Spleen (tissue), 11 donors: ENCODE data around the gene HPSE2. TPM values are rescaled to one million over a fixed set of nuclear protein-coding genes. Genes with fewer than 3 reads are reported as not detected.

Source experiments
- DNase-seq: peaks from one replicate; pipeline ENCODE4 v3.0.0-alpha.2; 2020
- H3K27ac ChIP-seq, 8 donors: fragments of 200-600 bp; sonication (generic) in 7 of 8; 1 replicate in 4 of 8; 2 replicates in 4 of 8; pipeline versions ENCODE4 v1.5.0 to v1.8.0; 2016 to 2021; ENCODE audit warnings: inconsistent platforms in 4 of 8, mild to moderate bottlenecking in 4 of 8, moderate library complexity in 1 of 8
- H3K27me3 ChIP-seq, 7 donors: fragments of 200-600 bp; sonication (generic) in 6 of 7; replicated peaks in 1 of 7; 1 replicate in 4 of 7; 2 replicates in 3 of 7; pipeline versions ENCODE4 v1.5.0 to v1.8.0; 2016 to 2021; ENCODE audit warnings: inconsistent platforms in 3 of 7, mild to moderate bottlenecking in 1 of 7
- H3K36me3 ChIP-seq, 6 donors: fragments of 200-600 bp; sonication (generic) in 5 of 6; 1 replicate in 4 of 6; 2 replicates in 2 of 6; pipeline versions ENCODE4 v1.5.0 to v1.8.0; 2016 to 2021; ENCODE audit warnings: inconsistent platforms in 2 of 6
- H3K4me1 ChIP-seq, 6 donors: fragments of 200-600 bp; sonication (generic) in 5 of 6; 1 replicate in 3 of 6; 2 replicates in 3 of 6; pipeline versions ENCODE4 v1.5.0 to v1.8.0; 2016 to 2021; ENCODE audit warnings: inconsistent platforms in 3 of 6
- H3K4me3 ChIP-seq, 8 donors: fragments of 200-600 bp; sonication (generic) in 7 of 8; 1 replicate in 4 of 8; 2 replicates in 4 of 8; pipeline versions ENCODE4 v1.5.0 to v1.8.0; 2016 to 2021; ENCODE audit warnings: inconsistent platforms in 4 of 8, mild to moderate bottlenecking in 4 of 8, moderate library complexity in 2 of 8
- H3K9me3 ChIP-seq, 8 donors: fragments of 200-600 bp; sonication (generic) in 7 of 8; 1 replicate in 4 of 8; 2 replicates in 4 of 8; pipeline versions ENCODE4 v1.5.0 to v1.8.0; 2016 to 2021; ENCODE audit warnings: inconsistent platforms in 4 of 8
- CTCF ChIP-seq, 11 experiments: fragments of 200-600 bp in 7 of 11; fragments of 450-650 bp in 4 of 11; sonication (generic) in 4 of 11; IDR thresholded peaks in 8 of 11; conservative IDR thresholded peaks in 3 of 11; 1 replicate in 7 of 11; 2 replicates in 4 of 11; pipeline versions ENCODE4 v1.4.0 to v1.8.0; 2016 to 2021; ENCODE audit warnings: antibody characterized with exemption in 11 of 11, inconsistent platforms in 4 of 11, mild to moderate bottlenecking in 1 of 11
- POLR2A ChIP-seq, 3 donors: fragments of 450-650 bp; IDR thresholded peaks; one replicate each; pipeline ENCODE4 v1.5.1; 2017; ENCODE audit warnings: antibody characterized with exemption in 3 of 3, mild to moderate bottlenecking in 1 of 3
- POLR2AphosphoS5 ChIP-seq, 3 donors: sonication (generic); formaldehyde crosslinking; IDR thresholded peaks; one replicate each; pipeline ENCODE4 v1.5.1; 2017; ENCODE audit warnings: antibody characterized with exemption in 3 of 3
- WGBS, 5 donors: extraction: QIAGEN DNeasy Blood & Tissue Kit in 3 of 5; methylation state at CpG; one replicate each; pipeline versions ENCODE4 v1.1.5 to v1.1.7; 2013 to 2018; 5-methylcytosine and 5-hydroxymethylcytosine counted together
- intact Hi-C: fragments of 100-400 bp; cut with DNase I; formaldehyde crosslinking; loops from one replicate; pipeline ENCODE4 v1.15.0; 2023; ENCODE audit warnings: low total_unique reads
- polyA plus RNA-seq, 3 donors: library from polyadenylated mRNA; stranded (reverse); fragments of 200-250 nt; gene quantifications; one replicate each; pipeline ENCODE4 v1.2.1, GENCODE V29; 2013
- total RNA-seq, 7 donors: library from RNA; depleted of rRNA in 3 of 7; stranded (reverse); fragments of >200 nt in 3 of 7; fragmentation: NEBNext Ultra II Directional in 4 of 7; extraction: Animal tissue kit (Norgen Biotek cat#: 25700) in 4 of 7; gene quantifications; one replicate each; pipeline versions ENCODE4 v1.1.0 to v1.2.1, GENCODE V29; 2016 to 2021
- donor health status: healthy with polysubstance abuse.
- donor health status: DM: no; HTN: no; CAD: no; lungs with moderate emphysema.
- donor health status: DM: no; HTN: no; CAD: no.
- donor health status: Bipolar disorder and iron deficiency.
- donor health status: healthy.
- donor health status: DM: no; HTN: no; CAD: no.
- donor health status: DM: yes; HTN: yes; CAD: no.

HPSE2 gene
- total and polyA plus RNA-seq, 10 donors = 0.02 to 0.64 (median 0.03) TPM; not detected in 5

- H3K9me3 ChIP-seq = peaks cover 0 to 23% (median 18%) of the 10 kb centered on the region in 8 donors
- H3K27me3 ChIP-seq = peaks cover 0 to 13% (median 0%) of the 10 kb centered on the region in 7 donors
- no peak overlapping the region for H3K4me3 ChIP-seq
- 75 to 96% (median 80%) methylated on average over 1 of the region's 1 CpG for WGBS, 5 donors
- TF ChIP-seq CTCF (IDR thresholded peaks at IDR 0.05 in 8 of 11, conservative IDR thresholded peaks at IDR 0.05 in 3 of 11) (no peak), POLR2AphosphoS5 (IDR thresholded peaks at IDR 0.05) (no peak)
- no peak for DNase-seq
- H3K4me1 ChIP-seq = no peaks in the 10 kb centered on the region
- intact Hi-C loops = loop anchor here (5.0 kb wide), 1 partner anchor 200 kb away; no protein-coding TSS in a partner anchor
- no peak overlapping the region for H3K27ac ChIP-seq
- no peaks in the 10 kb centered on the region for H3K36me3 ChIP-seq
Measured at GRCh38 chr10:98667081-98667480, 568.6 kb downstream of the HPSE2 start.

DNA sequence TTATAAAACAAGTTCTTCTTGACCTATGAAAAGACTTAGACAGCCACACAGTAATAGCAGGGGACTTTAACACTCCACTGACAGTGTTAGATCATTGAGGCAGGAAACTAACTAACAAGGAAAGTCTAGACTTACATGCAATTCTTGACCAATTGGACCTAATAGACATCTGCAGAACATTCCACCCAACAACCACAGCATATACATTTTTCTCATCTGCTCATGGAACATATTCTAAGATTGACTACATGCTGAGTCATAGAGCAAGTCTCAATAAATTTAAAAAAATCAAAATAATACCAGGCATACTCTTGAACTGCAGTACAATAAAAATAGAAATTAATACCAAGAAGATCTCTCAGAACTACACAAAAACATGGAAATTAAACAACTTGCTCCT is 569.4 kb downstream of the HPSE2 start:
- intact Hi-C loops = loop anchor here (5.0 kb wide), 1 partner anchor 199 kb away; no protein-coding TSS in a partner anchor
- TF ChIP-seq POLR2A (IDR thresholded peaks at IDR 0.05) (no peak), CTCF (IDR thresholded peaks at IDR 0.05 in 8 of 11, conservative IDR thresholded peaks at IDR 0.05 in 3 of 11) (no peak), POLR2AphosphoS5 (IDR thresholded peaks at IDR 0.05) (no peak)

DNA sequence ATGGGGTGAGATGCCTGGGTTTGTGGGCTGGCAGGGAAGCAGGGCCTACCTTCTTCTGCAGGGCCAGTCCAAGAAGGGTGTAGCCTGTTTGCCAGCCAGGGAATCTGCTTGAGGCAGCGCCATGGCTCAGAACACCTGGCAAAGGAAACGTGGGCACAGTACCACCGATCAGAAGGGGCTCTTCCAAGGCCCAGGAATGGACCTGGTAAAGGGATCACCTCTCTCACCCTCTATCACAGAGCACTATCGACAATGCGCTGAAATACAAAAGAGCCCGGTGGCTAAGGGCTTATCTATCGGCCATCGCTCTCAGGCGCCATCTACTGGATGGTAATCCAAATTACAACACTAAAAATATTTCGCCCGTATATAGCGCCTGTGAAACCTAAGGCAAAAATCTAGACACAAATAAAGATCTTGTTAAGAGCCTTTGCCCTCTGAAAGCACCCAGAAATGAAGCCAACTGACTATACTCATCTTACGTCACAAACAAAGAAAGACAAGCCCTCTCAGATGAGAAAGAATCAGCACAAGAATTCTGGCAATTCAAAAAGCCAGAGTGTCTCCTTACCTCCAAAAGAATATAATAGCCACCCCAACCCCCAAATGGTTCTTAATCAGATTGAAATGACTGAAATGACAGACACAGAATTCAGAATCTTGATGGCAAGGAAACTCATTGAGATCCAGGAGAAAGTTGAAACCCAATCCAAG is 571.2 kb downstream of the HPSE2 start:
- Histone ChIP-seq H3K4me1 (no peaks in the 10 kb centered on the region), H3K36me3 (no peaks in the 10 kb centered on the region), H3K4me3 (no peak overlapping the region), H3K27me3 (peaks cover 0 to 19% (median 0%) of the 10 kb centered on the region in 7 donors), H3K27ac (no peak overlapping the region), H3K9me3 (peaks cover 0 to 23% (median 18%) of the 10 kb centered on the region in 8 donors)
- no peak for DNase-seq
- TF ChIP-seq CTCF (IDR thresholded peaks at IDR 0.05 in 8 of 11, conservative IDR thresholded peaks at IDR 0.05 in 3 of 11) = peak in 10 of 11 experiments; percentile 15 to 67 (median 46)
- TF ChIP-seq POLR2A (IDR thresholded peaks at IDR 0.05) = no peak
- intact Hi-C loops = loop anchor here (5.0 kb wide), 1 partner anchor 197 kb away; no protein-coding TSS in a partner anchor
- WGBS, 5 donors = 28 to 45% (median 33%) methylated on average over 11 to 13 of the region's 13 CpGs

More for the DNA sequence above, 569.4 kb downstream of the HPSE2 start:
- Histone ChIP-seq H3K36me3 (no peaks in the 10 kb centered on the region), H3K27me3 (peaks cover 0 to 19% (median 0%) of the 10 kb centered on the region in 7 donors), H3K4me3 (no peak overlapping the region), H3K27ac (no peak overlapping the region), H3K4me1 (no peaks in the 10 kb centered on the region), H3K9me3 (peaks cover 0 to 23% (median 18%) of the 10 kb centered on the region in 8 donors)
- no peak for DNase-seq

DNA sequence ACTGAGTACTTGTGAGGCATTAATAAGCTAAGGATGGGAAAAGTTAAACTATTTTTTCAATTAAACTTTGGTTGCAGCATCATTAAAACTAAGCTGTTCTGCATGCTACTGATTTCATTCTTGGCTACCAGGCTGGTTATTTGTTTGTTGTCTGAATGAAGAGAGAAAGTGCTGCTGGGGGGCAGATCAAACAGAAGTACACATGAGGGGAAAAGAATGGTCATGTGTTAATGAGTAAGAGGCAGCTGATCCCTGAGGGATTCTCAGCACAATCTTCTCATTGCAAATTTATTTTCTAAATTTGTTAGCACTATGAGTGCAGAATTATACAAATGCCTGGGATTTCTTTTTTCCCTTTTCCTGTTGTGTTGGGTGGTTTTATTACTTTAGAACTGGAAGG is 575.7 kb downstream of the HPSE2 start:
- DNase-seq = no peak
- TF ChIP-seq CTCF (IDR thresholded peaks at IDR 0.05 in 8 of 11, conservative IDR thresholded peaks at IDR 0.05 in 3 of 11) = no peak
- no peak for TF ChIP-seq POLR2AphosphoS5 (IDR thresholded peaks at IDR 0.05)
- no peak for TF ChIP-seq POLR2A (IDR thresholded peaks at IDR 0.05)
- Histone ChIP-seq H3K36me3 (no peaks in the 10 kb centered on the region), H3K9me3 (peaks cover 0 to 10% (median 6%) of the 10 kb centered on the region in 8 donors), H3K4me1 (no peaks in the 10 kb centered on the region), H3K27me3 (peaks cover 0 to 9% (median 0%) of the 10 kb centered on the region in 7 donors), H3K4me3 (no peak overlapping the region), H3K27ac (no peak overlapping the region)
- intact Hi-C loops = no loop called here
